Measurements from ENCODE around the gene SRC.

Gene SRC

GRCh38 chr20:37380864-37381579 is 35.1 kb downstream of the SRC start:
- DNase-seq (ENCODE audit: low read depth in 1 of 2, low spot score in 1 of 2) = no peak

- no peak for DNase-seq (ENCODE audit: low read depth in 1 of 2, low spot score in 1 of 2)
These were observed 35.9 kb downstream of the SRC start for GRCh38 chr20:37381621-37382471.

GRCh38 chr20:37382482-37383120 is 36.7 kb downstream of the SRC start:
- DNase-seq (ENCODE audit: low read depth in 1 of 2, low spot score in 1 of 2) = no peak

DNA sequence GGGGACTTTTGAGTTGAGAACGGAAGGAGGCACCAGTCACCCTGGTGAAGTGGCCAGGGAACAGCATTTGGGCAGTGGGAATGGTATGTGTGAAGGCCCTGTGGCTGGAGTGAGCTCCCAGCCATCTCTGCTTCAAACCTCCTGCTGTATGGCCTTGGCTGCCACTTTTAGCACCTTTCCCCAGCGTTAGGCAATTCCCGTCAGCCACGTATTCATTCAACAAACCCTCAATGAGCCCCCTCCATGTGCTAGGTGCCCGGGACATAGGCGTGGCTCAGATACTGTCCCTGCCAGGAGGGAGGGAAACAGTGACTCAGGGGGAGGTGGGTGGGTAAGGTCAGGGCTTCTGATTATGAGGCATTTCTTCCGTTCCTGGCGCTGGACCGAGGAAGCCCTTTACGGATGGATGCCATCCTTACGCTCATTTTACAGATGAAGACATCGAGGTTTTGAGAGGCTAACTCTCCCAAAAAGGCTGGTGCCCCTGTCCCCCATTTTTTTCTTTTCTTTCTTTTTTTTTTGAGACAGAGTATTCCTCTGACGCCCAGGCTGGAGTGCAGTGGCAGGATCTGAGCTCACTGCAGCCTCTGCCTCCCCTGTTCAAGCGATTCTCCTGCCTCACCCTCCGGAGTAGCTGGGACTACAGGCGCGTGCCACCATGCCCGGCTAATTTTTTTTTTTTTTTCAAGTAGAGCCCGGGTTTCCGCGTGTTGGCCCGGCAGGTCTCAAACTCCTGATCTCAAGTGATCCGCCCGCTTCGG is 37.5 kb downstream of the SRC start:
- no peak for DNase-seq (ENCODE audit: low read depth in 1 of 2, low spot score in 1 of 2)

GRCh38 chr20:37384683-37385174 is 38.8 kb downstream of the SRC start:
- peak; percentile 64 to 66 for DNase-seq (ENCODE audit: low read depth in 1 of 2, low spot score in 1 of 2)

GRCh38 chr20:37385176-37385575 is 39.2 kb downstream of the SRC start:
- no peak for DNase-seq (ENCODE audit: low read depth in 1 of 2, low spot score in 1 of 2)

- no peak for DNase-seq (ENCODE audit: low read depth in 1 of 2, low spot score in 1 of 2)
These were observed 39.9 kb downstream of the SRC start for GRCh38 chr20:37385659-37386504.

DNA sequence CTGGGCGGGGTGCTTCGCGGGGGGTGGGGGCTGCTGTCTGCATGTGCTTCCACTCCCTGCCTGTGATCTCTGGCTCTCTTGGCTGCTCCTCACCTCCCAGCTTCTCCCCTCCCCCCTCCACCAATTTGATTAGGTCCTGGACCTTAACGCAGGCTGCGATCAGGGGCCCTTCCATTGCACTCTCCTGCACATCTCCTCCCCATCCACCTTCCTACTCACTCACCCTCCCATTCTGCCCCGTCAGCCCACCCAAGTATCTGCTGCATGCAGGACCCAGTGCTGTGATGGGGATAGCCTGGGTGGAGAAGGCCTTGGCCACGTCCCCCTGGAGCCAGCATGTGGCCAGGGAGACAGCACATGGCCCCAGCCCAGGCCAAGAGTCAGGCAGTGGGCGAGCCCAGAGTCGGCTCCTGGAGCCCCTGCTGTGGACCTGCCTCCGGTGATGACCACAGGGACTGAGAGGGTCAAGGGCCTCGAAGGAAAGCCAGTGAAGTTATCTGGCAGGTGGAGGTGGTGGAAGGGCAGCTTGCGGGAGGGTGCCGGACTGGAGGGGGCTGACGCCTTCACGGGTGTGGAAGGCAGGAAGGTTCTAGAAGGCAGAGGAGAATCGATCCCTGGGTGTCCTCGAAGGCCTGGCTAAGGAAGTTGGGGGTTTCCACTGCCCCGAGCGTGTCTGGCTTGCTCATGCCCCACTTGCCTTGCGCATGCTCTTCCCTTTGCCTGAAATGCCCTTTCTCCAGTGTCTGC is 40.7 kb downstream of the SRC start:
- DNase-seq (ENCODE audit: low read depth in 1 of 2, low spot score in 1 of 2) = no peak

DNA sequence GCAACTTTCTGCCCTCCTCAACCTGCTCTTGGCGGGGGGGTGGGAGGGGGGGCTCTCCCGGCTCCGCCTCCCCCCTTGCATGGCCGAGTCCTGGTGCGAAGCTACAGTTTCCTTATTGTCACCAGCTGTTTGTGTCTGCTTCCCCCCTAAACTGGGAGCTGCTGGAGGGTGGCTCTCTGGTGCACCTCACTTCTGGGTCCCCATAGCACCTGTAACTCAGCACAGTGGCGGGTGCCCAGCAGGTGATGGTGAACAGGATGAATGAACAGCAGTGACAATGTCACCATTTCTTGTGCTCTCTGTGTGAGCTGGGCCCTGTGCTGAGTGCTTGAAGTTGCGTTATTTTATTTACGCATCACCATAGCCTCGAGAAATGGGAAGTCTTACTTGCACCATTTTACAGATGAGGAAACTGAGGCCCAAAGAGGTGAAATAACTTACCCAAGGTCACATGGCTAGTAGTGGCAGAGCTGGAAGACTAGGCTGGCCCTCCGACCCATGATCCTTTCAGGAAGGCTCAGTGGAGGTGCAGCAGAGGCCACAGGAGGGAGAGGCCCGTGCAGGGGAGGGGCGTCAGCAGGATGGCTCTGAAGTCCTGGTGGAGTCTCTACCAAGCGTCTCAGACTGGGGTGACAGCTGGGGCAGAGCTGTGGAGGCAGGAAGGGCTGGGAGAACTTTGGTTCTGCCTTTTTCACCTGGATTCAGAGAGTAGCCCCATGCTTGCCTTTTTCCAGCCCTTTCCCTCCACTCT is 41.8 kb downstream of the SRC start:
- DNase-seq (ENCODE audit: low read depth in 1 of 2, low spot score in 1 of 2) = no peak

GRCh38 chr20:37388831-37389230 is 42.9 kb downstream of the SRC start:
- no peak for DNase-seq (ENCODE audit: low read depth in 1 of 2, low spot score in 1 of 2)

GRCh38 chr20:37389241-37389747 is 43.4 kb downstream of the SRC start:
- DNase-seq (ENCODE audit: low read depth in 1 of 2, low spot score in 1 of 2) = no peak

GRCh38 chr20:37389844-37390275 is 43.9 kb downstream of the SRC start:
- DNase-seq (ENCODE audit: low read depth in 1 of 2, low spot score in 1 of 2) = no peak

DNA sequence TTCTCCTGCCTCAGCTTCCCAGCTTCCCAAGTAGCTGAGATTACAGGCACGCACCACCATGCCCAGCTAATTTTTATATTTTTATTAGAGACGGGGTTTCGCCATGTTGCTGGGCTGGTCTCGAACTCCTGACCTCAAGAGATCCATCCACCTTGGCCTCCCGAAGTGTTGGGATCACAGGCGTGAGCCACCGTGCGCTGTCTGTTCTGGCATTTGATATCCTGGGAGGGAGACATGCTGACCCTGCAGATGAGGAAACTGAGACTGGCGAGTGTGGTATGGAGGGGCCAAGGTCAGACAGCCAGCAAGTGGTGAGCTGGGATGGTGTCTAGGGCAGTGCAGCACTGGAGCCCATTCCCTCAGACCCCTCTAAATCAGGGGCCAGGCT is 44.6 kb downstream of the SRC start:
- DNase-seq (ENCODE audit: low read depth in 1 of 2, low spot score in 1 of 2) = no peak

DNA sequence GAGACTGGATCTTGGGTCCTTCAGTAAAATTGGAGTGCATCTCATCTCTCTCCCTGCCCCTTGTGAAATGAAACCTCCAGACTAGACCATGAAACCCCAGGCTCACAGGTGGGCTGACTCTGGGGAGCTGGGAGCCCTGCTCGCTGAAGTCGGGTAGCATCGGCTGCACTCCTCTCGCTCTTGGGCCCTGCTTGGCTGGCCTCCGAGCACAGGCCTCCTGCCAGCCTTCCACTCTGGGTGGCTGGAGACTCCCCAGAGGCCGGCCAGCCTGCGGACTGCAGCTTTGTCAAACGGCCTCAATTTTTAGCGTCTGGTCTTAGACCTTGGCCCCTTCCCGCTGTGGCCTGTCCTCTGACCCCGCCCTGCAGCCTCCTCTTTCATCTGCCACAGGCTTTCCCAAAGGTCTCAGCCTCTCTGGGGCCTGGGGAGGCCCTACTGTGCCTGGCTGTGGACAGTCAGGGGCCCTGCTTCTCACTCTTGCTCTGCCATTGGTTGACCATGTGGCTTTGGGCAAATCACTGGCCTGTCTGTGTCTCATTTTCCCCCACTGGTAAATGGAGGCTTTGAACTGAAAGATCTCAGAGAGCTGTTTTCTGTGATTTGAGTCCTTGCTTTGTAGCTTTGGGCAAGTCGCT is 45.1 kb downstream of the SRC start:
- no peak for DNase-seq (ENCODE audit: low read depth in 1 of 2, low spot score in 1 of 2)

DNA sequence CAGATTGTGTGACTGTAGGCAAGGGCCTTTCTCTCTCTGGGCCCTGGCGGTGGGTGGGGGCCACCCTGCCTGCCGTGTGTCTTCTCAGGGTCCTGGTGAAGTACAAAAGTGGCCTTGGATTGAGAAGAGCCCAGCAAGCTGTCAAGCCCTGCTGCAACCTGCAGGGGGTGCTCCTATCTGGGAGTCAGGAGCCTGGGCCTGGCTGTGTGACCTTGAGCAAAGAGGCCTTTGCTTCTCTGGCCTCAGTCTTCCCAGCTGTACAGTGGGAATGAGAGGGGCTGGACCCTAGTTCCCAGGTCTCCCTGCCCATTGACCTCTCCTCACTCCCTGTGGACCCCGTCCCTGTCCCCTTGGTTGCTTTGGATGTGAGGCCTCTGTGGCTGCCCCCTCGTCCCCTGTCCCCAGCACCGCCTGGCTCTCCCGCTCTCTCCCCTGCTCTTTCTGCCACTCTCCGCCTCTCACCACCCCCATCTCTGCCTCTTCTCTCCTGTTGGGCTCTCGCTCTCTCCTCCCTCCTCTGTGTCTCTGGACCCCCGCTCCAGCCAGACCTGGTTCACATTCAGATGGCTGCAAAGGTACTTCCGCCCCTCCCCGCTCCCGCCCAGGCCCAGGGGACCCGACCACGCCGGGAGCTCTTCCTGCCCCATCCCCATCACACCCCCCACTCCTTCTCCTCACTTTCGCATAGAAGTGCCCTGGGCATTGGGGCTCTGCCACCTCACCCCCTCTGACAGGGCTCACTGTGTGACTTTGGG is 46.7 kb downstream of the SRC start:
- DNase-seq (ENCODE audit: low read depth in 1 of 2, low spot score in 1 of 2) = no peak

- no peak for DNase-seq (ENCODE audit: low read depth in 1 of 2, low spot score in 1 of 2)
These were observed 47.4 kb downstream of the SRC start for GRCh38 chr20:37393196-37393862.

All from activated CD4-positive, alpha-beta T cell treated with anti-CD3 and anti-CD28 coated beads, Interleukin-2, amount 50 U/mL, for 24 hours (primary cell).